NCI-H69 (cell line): ENCODE measurements around the gene MB.

Experiments used
- DNase-seq: peaks from one replicate; lab custom pipeline; 2025; lab: John Stamatoyannopoulos, UW

MB gene

DNA sequence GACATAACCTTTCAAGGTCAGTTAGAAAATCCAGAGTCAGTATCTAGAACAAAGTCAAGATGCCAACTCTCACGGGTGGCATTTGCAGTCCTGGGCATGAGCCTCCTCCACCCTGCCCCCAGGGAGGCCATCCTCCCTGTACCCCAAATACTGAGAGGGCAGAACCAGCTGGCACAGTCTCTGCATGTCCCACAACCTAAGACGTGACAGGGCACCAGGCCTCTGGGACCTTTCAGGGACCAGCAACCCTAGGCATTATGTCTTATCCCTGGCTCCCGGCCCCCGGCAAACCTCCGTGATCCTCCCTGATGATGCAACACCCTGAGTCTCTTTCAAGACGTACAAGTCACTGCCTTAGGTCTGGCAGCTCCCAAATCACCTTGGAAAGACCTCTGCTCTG lies 2.0 kb downstream of the MB start:
- no peak for DNase-seq

DNA sequence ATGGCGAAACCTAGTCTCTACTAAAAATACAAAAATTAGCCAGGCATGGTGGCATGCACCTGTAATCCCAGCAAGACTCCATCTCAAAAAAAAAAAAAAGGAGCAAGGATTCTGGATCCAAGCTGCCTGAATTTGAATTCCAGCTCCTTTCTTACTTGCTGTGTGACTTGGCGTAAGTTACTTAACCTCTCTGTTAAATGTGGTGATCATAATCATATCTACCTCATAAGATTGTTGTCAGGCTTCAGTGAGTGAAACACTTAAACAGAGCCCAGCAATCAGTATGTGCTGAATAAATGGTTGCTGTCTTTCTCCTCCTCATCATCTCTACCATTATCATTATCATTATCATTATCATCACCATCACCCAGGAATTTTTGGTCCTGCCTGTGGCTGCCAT lies 2.7 kb downstream of the MB start:
- no peak for DNase-seq

DNA sequence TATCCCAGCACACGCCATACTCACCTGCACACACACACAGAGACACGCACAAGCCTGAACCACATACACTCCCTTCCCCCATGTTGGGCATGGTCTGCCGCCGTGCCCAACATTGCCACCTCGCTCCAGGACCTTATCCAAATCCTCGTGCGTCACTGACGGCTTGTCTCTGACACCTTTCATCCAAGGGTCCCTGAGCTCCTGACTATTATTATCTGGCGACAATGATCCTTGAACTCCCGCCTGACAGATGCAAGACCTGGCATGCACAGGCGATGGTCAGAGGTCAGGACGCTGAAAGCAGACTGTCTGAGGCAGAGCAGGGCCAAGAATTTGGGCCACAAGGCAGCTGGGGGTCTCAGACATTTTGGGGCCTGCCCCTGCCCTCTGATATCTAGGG lies 4.2 kb downstream of the MB start:
- no peak for DNase-seq

DNA sequence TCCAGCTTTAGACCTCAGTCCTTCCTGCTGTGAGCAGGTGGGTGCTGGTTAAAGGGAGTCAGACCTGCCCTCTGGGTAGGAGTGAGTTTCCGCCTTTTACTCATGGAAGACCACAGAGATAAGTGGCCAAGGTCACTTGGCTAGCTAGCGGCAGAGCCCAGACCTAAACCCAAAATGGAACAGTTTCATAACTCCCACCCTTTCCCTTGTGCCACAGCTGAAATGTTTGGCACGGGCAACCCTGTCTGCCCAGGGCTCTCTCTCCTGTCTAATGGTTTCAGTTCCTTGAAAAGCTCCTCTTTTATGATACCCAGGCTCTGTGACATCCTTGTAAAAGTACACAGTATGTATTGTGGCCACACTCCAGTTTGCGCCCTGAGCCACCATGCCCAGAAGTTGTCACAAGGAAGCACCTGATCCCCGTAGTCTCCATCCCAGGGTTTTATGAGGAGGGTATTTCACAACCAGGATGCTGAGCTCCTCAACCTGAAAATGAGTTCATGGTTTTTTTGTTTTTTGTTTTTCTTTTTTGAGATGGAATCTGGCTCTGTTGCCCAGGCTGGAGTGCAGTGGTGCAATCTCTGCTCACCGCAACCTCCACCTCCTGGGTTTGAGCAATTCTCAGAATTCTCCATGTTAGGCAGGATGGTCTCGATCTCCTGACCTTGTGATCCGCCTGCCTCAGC lies 5.1 kb downstream of the MB start:
- no peak for DNase-seq

DNA sequence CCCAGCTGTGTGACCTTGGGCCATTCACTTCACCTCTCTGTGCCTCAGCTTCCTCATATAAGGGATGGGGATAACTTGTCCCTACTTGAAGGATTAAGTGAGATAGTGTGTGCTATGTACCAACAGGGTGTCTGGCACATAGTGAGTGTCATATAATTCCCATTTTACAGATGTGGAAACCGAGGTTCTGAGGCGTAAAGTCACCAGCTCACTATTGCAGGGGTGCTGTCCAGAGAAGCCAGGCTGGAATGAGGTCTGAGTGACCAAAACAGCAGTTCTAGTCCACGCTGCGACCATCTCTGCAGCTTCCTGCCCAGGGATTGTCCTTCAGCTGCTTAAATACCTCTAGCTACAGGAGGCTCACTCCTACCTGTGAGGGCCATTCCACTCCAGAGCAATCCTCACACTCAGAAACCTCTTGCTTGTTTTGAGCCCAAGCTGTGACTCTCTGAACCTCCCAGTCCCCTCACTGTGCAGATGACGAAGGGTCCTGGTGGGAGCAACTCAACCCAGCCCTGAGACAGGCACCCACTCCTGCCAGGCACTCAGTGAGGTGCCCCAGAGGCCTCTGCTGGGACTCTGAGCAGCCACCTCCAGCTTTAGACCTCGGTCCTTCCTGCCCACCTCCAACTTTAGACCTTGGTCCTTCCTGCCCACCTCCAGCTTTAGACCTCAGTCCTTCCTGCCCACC lies 5.8 kb downstream of the MB start:
- DNase-seq: no peak

DNA sequence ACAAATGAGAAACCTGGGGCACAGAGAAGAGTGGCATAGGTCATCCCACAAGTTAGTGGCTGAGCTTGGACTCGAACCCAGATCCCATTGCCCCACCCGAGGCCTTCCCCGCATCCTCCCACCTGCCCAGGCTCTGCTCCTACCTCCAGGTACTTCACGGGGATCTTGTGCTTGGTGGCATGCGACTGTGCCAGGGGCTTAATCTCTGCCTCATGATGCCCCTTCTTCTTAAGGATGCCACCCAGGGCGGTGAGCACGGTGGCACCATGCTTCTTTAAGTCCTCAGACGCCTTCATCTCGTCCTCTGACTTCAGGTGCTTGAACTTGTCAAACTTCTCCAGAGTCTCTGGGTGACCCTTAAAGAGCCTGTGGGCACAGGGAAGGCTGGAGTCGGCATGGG lies 6.4 kb downstream of the MB start:
- DNase-seq: no peak

DNA sequence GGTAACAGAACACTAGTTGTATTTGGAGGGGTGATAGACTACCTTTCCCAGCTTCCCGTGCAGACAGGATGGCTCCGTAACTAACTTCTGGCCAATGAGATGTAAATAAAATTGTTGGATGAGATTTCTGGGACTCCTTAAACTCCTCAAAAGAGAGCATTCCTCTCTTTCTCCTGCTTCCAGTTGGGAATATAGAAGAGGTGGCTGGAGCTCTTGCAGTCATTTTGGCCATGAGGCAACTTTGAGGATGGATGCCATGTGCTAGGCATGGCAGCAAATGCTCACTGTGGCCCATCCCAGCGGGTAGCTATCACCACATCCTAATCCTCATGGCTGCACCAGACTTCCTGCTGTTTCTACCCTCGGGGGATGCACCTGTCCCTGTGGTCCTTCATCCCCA lies 7.4 kb downstream of the MB start:
- DNase-seq: no peak

DNA sequence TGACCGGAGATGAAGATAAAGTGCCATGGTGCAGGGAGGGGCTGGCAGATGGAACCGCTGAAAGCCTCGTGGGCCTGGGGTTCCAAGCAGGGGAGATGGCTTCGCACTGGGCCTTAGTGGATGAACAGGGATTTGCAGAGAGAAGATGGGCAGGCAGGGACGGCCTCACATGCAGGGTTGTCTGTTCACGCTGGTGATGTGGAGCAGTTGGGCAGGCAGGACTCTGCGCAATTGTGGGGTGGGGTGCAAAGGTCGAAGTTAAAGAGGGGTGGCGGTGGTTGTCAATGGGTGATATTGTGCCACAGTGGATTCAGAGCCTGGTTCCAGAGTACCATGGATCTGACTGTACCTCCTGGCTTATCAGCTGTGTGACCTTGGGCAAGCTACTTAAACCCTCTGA lies 7.9 kb downstream of the MB start:
- no peak for DNase-seq

DNA sequence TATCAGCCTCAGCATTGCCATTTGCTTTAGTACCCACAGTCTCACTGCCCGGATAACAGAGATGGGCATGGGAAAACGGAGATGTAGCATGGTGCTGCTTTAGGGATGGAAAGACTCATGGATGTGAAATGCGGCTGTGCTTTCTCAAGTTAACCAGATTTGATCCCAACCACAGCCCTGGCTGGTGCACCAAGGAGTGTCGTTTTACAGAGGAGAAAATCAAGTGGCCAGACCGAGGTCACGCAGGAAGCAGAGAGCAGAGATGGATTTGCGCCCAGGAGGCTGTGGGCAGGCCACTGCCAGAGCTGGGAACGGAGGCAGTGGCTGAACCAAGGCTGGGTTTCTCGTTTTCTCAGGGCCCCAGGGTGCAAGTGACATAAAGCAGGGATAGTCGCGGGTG lies 9.0 kb downstream of the MB start:
- no peak for DNase-seq

DNA sequence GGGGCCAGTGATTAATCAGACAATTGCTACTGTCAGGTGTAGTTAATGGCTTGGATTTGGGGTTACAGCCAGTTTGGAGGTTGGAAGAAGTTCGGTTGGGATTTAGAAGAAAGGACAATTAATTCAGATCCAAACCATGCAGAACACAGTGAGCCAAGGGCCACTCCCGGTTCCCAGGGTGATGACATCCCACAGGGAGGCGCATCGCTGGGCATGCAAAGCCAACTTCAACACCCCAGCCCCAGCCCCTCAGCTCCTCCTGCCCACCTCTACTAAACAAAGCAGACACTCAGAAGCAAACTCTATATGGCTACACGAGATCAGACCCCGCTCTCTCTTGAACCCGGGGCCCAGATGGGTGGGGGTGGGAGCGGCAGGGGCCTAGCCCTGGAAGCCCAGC lies 10.2 kb downstream of the MB start:
- DNase-seq: no peak

DNA sequence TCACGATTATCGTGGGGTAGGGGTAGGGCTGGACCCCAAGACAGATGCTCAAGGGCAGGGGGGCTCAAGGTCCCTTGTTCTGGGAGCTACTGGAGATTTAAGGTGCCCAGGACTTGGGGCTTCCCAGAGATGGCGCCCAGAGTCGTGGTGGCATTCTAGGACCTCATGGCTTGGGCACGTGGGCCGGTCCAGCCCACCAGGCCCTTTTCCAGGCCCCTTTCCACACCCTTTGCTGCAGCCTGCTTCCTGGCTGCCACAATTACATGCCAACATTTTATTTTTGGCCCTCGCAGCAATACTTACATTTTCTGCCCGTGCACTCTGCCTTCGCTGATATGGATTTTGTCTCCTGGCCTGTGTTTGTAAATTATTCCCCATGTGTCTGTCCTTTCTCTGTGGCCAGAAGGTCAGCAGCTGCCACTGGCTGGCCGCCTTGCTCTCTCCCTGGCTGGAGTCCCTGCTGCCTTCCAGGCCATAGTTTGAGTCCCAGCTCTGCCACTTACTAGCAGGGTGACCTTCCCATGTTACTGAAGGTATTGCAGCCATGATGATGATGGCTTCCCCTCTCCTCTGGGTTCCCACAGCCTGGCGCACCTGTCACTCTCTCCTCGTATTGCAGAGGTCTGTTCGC lies 11.2 kb downstream of the MB start:
- DNase-seq: no peak

DNA sequence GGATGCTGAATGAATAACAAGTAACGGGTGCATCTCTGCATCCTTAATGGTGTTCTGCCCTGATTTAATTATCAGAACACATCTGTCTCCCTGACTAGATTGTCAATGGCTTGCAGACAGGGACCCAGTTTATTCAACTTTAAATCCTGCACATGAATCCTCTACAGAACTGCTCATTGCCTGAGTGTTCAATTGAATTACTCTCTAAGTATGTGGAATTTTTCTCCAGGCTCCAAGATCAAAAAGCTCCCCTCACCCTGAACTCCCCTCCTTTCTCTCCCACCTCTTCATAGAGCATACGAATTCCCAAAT lies 11.8 kb downstream of the MB start:
- DNase-seq: no peak

DNA sequence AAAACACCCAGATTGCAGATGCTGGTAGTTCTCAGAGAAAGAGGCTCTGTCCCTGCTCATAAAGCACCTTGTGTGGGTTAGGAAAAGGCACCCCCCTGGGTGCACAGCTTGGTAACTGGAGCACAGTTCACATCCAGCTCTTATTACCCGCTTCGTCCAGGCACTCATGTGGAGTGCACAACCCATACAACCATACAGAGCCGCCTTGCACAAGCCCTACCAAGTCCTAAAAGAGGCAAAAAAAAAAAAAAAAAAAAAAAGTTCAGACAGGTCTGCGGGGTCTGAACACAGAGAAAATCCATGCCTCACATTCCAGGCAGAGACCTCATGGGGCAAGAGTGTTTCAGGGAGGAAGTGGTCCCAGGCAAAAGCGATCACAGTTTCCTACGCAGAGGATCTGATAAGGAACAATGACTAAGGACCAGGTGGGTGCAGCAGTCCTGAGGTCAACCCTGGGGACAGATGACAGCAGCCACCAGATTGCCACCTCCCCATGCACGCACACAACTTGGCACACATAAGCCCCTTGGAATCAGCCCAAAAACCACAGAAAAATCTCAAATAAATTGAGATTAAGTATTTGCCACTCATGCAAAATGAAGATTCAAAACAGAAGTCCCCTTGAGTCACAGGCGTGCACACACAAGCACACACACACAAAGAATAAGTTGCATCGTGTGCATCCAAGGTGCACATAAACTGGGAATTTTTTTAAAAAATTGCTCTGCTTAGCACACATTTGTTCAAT lies 12.3 kb downstream of the MB start:
- no peak for DNase-seq

DNA sequence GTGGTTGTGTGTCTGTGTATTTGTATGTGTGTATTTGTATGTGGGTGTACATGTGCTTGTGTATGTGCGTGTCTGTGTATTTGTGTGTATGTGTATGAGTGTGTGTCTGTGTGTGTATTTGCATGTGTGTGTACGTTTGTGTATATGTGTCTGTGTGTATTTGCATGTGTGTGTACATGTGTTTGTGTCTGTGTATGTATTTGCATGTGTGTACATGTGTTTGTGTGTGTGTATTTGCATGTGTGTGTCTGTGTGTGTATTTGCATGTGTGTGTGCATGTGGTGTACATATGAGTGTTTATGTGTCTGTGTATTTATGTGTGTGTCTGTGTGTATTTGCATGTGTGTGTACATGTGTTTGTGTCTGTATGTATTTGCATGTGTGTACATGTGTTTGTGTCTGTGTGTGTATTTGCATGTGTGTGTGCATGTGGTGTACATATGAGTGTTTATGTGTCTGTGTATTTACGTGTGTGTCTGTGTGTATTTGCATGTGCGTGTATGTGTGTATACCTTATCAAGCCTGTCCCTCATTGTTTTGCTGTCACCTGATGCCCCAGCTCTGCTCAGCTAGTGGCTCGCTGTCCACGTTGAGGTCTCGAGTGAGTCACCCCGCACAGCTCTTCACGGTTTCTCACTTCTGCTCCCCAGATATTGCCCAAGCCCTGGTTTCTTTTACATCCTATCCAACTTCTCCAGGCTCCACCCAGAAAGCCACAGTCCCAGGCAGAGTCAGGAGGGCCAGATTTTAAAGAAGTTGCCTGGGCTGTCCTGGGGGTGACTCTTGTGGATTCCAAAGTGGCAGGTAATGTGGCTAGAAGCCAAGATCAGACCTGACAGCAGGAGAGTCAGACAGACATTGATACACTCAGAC lies 15.2 kb downstream of the MB start:
- DNase-seq: no peak

DNA sequence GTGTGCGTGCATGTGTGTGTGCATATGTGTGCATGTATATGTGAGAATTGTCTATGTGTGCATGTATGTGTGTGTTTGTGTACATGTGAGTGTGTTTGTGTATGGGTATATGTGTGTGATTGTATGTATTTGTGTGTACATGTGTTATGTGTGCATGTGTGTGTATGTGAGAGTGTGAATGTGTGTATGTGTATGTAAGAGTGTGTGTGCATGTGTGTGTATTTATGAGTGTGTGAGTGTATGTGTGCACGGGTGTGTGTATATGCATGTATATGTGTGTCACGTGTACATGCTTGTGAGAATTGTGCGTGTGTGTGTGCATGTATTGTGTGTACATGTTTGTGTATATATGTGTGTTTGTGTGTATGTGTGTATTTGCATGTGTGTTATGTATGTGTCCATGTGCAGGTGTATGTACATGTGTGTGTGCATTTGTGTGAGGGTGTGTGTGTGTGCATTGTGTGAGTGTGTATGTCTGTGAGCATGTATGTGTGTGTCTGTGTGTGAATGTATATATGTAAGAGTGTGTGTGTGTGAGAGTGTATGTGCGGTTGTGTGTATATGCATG lies 16.0 kb downstream of the MB start:
- DNase-seq: no peak

DNA sequence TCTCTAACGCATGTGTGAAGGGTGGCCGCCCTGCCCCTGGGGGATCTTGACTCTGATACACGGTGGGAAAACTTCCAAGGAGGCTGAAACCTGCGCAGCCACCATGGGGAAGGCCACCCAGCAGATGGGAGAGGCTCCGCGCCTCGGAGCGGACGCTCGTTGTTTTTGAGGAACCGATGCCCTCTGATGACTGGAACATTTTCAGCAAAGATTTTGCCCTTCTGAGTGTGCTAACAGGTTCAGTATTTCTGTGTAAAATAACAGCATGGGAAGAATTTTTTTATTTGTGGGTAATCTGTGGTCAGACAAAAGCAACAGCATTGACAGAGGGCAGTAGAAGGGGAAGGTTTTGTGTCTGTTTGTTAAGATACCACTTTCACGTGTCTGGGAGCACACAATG lies 16.7 kb downstream of the MB start:
- DNase-seq: no peak

DNA sequence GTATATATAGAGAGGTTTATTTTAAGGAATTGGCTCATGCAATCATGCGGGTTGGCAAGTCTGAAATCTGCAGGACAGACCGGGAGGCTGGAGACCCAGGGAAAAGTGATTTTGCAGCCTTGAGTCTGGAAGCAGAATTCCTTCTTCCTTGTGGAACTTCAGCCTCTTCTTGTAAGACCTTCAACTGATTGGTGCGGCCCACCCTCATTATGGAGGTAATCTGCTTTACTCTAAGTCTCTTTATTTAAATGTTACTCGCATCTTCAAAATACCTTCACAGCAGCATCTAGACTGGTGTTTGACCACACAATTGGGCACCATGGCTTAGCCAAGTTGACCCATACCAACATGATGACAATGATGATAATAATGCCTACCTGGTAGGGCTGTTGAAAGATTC lies 17.8 kb downstream of the MB start:
- no peak for DNase-seq

DNA sequence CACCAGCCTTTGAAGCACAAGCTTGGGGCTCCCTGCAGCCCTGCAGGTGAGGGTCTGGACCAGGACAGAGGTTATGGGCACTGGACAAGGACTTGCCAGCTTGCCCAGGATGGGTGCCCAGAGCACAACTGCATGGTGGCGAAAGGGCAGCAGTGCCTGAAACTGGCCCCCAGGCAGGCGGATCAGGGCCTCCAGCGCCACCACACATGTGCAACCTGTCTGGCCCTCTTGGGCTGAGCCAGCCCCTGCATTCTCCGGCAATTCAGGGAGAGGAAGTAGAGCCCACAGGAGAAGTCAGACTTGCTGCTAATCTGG lies 18.8 kb downstream of the MB start:
- DNase-seq: no peak

DNA sequence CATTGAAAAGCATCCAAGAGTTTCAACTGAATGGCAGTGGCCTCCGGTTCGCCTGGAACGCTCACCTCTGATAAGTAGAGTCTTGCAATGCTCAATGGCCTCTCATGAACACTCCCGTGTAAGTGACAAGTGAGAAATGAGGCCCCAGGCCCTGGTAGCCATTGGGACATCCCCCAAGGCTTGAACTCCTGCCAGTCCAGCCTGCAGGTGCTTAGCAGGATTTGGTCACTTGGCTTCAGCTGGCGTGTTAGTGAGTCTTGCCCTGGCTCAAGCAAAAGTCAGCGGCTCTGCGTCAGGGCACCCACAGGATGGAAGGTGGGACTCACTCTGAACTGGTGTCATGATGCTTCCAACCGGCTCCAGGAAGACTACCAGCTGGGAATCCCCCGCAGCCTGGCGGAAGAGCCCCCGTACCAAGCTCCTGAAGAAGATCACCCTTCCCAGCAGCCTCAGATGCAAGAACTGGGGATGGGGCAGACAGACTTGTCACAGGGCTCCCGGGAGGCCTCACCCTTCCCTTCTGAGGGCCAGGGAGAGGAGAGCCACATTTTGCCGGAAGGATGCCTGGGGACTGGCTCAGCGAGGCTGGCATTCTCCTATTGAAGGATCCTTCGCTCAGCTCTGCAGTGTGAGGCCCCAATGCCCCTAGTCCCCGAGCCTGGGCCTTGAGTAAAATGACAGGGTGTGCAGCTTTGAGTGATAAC lies 19.3 kb downstream of the MB start:
- DNase-seq: no peak

DNA sequence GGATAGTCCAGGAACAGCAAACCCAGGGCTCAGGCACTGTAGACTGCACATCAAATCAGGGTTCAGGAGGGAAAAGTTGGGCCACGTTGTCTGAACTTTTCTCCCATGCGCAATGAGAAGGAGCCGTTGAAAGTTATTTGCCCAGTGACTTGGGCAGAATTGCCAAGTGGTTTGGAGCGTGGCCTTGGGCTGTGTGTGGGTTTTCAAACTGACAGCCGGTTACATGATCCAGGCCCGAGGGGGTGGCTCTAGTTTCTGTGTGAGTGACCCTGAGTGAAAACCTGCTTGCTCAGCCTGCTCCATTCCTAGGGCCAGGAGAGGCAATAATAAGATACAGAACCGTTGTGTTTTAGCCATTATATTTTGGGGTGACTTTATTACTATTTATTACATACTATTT lies 20.3 kb downstream of the MB start:
- no peak for DNase-seq

DNA sequence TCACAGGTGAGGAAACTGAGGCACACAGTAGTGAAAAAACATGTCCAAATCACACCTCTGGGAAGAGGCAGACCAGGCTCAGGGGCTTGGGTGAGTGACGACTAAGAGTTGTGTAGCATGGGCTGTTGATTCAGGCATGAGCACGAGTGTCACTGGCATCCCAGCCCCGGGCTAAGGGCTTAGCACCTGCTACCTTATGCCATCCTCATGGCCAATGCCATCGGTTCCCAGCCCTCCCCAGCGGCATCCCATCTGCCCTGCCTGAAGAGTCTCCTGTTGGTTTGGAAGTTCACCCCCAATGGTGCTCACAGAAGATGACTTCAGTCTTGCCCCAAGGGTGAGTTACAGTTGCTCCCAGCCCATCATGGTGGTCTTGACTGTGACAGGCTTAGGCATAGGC lies 22.4 kb downstream of the MB start:
- no peak for DNase-seq
